Endothelial cell of umbilical vein (primary cell): ENCODE measurements around the gene PDIA5. TPM values are rescaled to one million over a fixed set of nuclear protein-coding genes. Genes with fewer than 3 reads are reported as not detected.

Experiments
- BruUV-seq: library from RNA; stranded (reverse); fragments of 400-500 nt; replicated peaks from 2 replicates; lab custom pipeline; 2021; lab: Mats Ljungman, UMichigan
- CTCF ChIA-PET: fragments of 300-600, 350-600 bp; sonication (Branson Sonifier 250); formaldehyde crosslinking; loops from one replicate; lab custom pipeline; 2021; ENCODE audit warnings: antibody characterized with exemption, inconsistent platforms; lab: Charles Lee
- POLR2A ChIA-PET: fragments of 300-600, 350-600 bp; sonication (Branson Sonifier 250); formaldehyde crosslinking; loops from one replicate; lab custom pipeline; 2021; ENCODE audit warnings: antibody characterized with exemption, inconsistent platforms; lab: Charles Lee
- DNase-seq: peaks from one replicate; pipeline ENCODE4 v3.0.0-alpha.2; 2011; ENCODE audit warnings: low read depth, low spot score
- FAIRE-seq: peaks from 2 replicates; lab custom pipeline; 2011; peaks lifted over from hg19 to GRCh38; lab: Jason Lieb, UNC
- H2AFZ ChIP-seq: 2 replicates; pipeline ENCODE4 v1.6.0; 2012; ENCODE audit warnings: low read depth, low read length, control low read depth, inconsistent platforms
- H3K27ac ChIP-seq: 2 replicates; pipeline ENCODE4 v1.5.1; 2011; ENCODE audit warnings: low read depth, mild to moderate bottlenecking, control low read depth, low read length, moderate library complexity; ENCODE audit not compliant: insufficient read depth
- H3K27me3 ChIP-seq, 2 experiments: 2 replicates each; pipeline versions ENCODE4 v1.6.0 to v1.6.1; 2011; ENCODE audit warnings: low read length in 2 of 2, mixed read lengths in 1 of 2; ENCODE audit not compliant: control insufficient read depth in 2 of 2, insufficient read depth in 2 of 2
- H3K36me3 ChIP-seq, 2 experiments: 2 replicates in 1 of 2; 3 replicates in 1 of 2; pipeline ENCODE4 v1.5.1; 2011; ENCODE audit warnings: low read length in 2 of 2, mild to moderate bottlenecking in 1 of 2, moderate library complexity in 1 of 2; ENCODE audit not compliant: control insufficient read depth in 2 of 2, insufficient read depth in 2 of 2; ENCODE audit errors: extremely low read depth in 1 of 2
- H3K4me1 ChIP-seq: 3 replicates; pipeline ENCODE4 v1.5.1; 2011; ENCODE audit warnings: mild to moderate bottlenecking, low read length; ENCODE audit not compliant: control insufficient read depth, insufficient read depth; ENCODE audit errors: extremely low read depth
- H3K4me2 ChIP-seq: 2 replicates; pipeline ENCODE4 v1.6.1; 2011; ENCODE audit warnings: low read length, control low read depth, mixed read lengths; ENCODE audit not compliant: insufficient read depth
- H3K4me3 ChIP-seq, 3 experiments: fragments of 200-600 bp in 1 of 3; sonication (generic), shearing (Covaris generic) in 1 of 3; replicated peaks in 1 of 3; 2 replicates each; pipeline ENCODE4 v1.5.1; 2011 to 2016; ENCODE audit warnings: control low read depth in 3 of 3, low read length in 3 of 3, mild to moderate bottlenecking in 2 of 3, inconsistent platforms in 1 of 3, low read depth in 1 of 3, moderate library complexity in 1 of 3; ENCODE audit not compliant: insufficient read depth in 1 of 3
- H3K79me2 ChIP-seq: 2 replicates; pipeline ENCODE4 v1.6.0; 2012; ENCODE audit warnings: low read length, inconsistent platforms; ENCODE audit not compliant: control insufficient read depth, insufficient read depth
- H3K9ac ChIP-seq: replicated peaks from 2 replicates; pipeline ENCODE3; 2011; ENCODE audit warnings: low read length, control low read depth; ENCODE audit not compliant: insufficient read depth; ENCODE audit errors: extremely low read depth
- H3K9me1 ChIP-seq: replicated peaks from 3 replicates; pipeline ENCODE4 v1.6.0; 2011; ENCODE audit warnings: mild to moderate bottlenecking, low read length; ENCODE audit not compliant: control insufficient read depth, insufficient read depth; ENCODE audit errors: extremely low read depth
- H3K9me3 ChIP-seq: replicated peaks from 2 replicates; pipeline ENCODE4 v1.5.1; 2012; ENCODE audit warnings: low read length, inconsistent platforms; ENCODE audit not compliant: control insufficient read depth, insufficient read depth
- H4K20me1 ChIP-seq: replicated peaks from 2 replicates; pipeline ENCODE3; 2011; ENCODE audit warnings: mild to moderate bottlenecking, low read length; ENCODE audit not compliant: control insufficient read depth, insufficient read depth; ENCODE audit errors: extremely low read depth
- CTCF ChIP-seq, 2 donors: IDR thresholded peaks; 1 replicate in 1 of 2; 2 replicates in 1 of 2; pipeline ENCODE4 v1.5.1; 2011; ENCODE audit warnings: low read length in 2 of 2, mild to moderate bottlenecking in 2 of 2, moderate library complexity in 2 of 2, control low read depth in 1 of 2, inconsistent platforms in 1 of 2, low read depth in 1 of 2; ENCODE audit not compliant: insufficient read depth in 1 of 2; ENCODE audit errors: extremely low read depth in 1 of 2
- EZH2 ChIP-seq: IDR thresholded peaks from 2 replicates; pipeline ENCODE4 v1.6.1; 2012; ENCODE audit warnings: borderline replicate concordance, low read depth, mild to moderate bottlenecking, moderate library complexity, low read length, inconsistent platforms; ENCODE audit not compliant: severe bottlenecking
- FOS ChIP-seq: IDR thresholded peaks from 2 replicates; pipeline ENCODE4 v1.6.1; 2011; ENCODE audit warnings: mild to moderate bottlenecking, low read length, moderate library complexity, borderline replicate concordance; ENCODE audit not compliant: insufficient read depth
- GATA2 ChIP-seq: IDR thresholded peaks from 2 replicates; pipeline ENCODE4 v1.7.0; 2011; ENCODE audit warnings: low read depth, mild to moderate bottlenecking, moderate library complexity, mixed read lengths, low read length; ENCODE audit not compliant: insufficient read length, insufficient read depth
- JUN ChIP-seq: IDR thresholded peaks from 2 replicates; pipeline ENCODE4 v1.6.1; 2011; ENCODE audit warnings: borderline replicate concordance, low read depth; ENCODE audit not compliant: insufficient read length, insufficient read depth
- MAX ChIP-seq: IDR thresholded peaks from 2 replicates; pipeline ENCODE4 v1.6.1; 2011; ENCODE audit not compliant: insufficient read depth, insufficient read length
- MYC ChIP-seq: IDR thresholded peaks from one replicate; pipeline ENCODE4 v1.6.1; 2011; ENCODE audit warnings: mild to moderate bottlenecking, low read depth, low read length
- POLR2A ChIP-seq: IDR thresholded peaks from 2 replicates; pipeline ENCODE4 v1.6.1; 2012; ENCODE audit warnings: low read depth, mild to moderate bottlenecking, control low read depth, low read length
- POLR2AphosphoS5 ChIP-seq: IDR thresholded peaks from 2 replicates; pipeline ENCODE4 v1.6.1; 2012; ENCODE audit warnings: low read depth, mild to moderate bottlenecking, control low read depth, low read length, moderate library complexity; ENCODE audit not compliant: insufficient read depth
- dilution Hi-C: fragments of 300-500 bp; cut with MboI; formaldehyde crosslinking; loops from one replicate; pipeline ENCODE4 v1.15.0; 2019; ENCODE audit warnings: low sequenced_read_pairs; ENCODE audit not compliant: extremely low pct_ligation_motif_present
- intact Hi-C: fragments of 100-400 bp; cut with micrococcal nuclease; formaldehyde crosslinking; loops from one replicate; pipeline ENCODE4 v1.10.0; 2022
- polyA plus RNA-seq, 4 experiments: library from polyadenylated mRNA; depleted of rRNA in 3 of 4; stranded (reverse) in 3 of 4; unstranded in 1 of 4; fragments of >200 nt; gene quantifications; 2 replicates each; pipeline versions ENCODE4 v1.2.1 to v1.2.3, GENCODE V29; 2011 to 2012; ENCODE audit warnings: missing spikeins in 1 of 4
- total RNA-seq: library from RNA; stranded (reverse); gene quantifications from 2 replicates; pipeline ENCODE4 v1.2.3, GENCODE V29; 2021

Gene PDIA5
- total and polyA plus RNA-seq, 2 donors (not counting 3 experiments of a cell fraction or from before 2014, with no cell fraction given): 55.7 to 85.6 TPM

- TF ChIP-seq JUN (no peak), POLR2AphosphoS5 (no peak), GATA2 (no peak), POLR2A (no peak), CTCF (IDR thresholded peaks at IDR 0.05; ENCODE audit: extremely low read depth in 1 of 2, insufficient read depth in 1 of 2, low read depth in 1 of 2, low read length in 2 of 2) (no peak), EZH2 (no peak), FOS (no peak), MAX (no peak), MYC (no peak)
- H3K36me3 ChIP-seq: peaks cover 7 to 8% of the 10 kb centered on the region in 2 experiments
- no peaks in the 10 kb centered on the region for H3K9me1 ChIP-seq
- dilution Hi-C loops: no loop called here
- no peaks in the 10 kb centered on the region for H3K27me3 ChIP-seq
- no peak overlapping the region for H3K9ac ChIP-seq
- H3K79me2 ChIP-seq: no peaks in the 10 kb centered on the region
- no peaks in the 10 kb centered on the region for H3K9me3 ChIP-seq
- intact Hi-C loops: no loop called here
- ChIA-PET POLR2A (no interaction called here), CTCF (interaction anchor here (1.1 kb wide), 1 partner anchor 8 kb away, joined by 3 read pairs; no protein-coding TSS in a partner anchor)
- DNase-seq (no peak), FAIRE-seq (no peak)
- H2AFZ ChIP-seq: no peak overlapping the region
- no peaks in the 10 kb centered on the region for H4K20me1 ChIP-seq
- no peaks in the 10 kb centered on the region for H3K4me1 ChIP-seq
- no peak overlapping the region for H3K4me3 ChIP-seq
- BruUV-seq: no TSS peak
- no peak overlapping the region for H3K4me2 ChIP-seq
- H3K27ac ChIP-seq: no peak overlapping the region
Measured at GRCh38 chr3:123168605-123169004, 101.8 kb downstream of the PDIA5 start.
